ENCODE results near the gene MPP4. TPM values are rescaled to one million over a fixed set of nuclear protein-coding genes. Genes with fewer than 3 reads are reported as not detected.
"Not testable (repeated sequence)": the region's sequence is repeated elsewhere in the genome, so short reads cannot be mapped to it uniquely, and the experiment has no call there.

The MPP4 gene
- total RNA-seq, 3 donors from 2014 or later (not counting 1 experiment from before 2014, with no cell fraction given) = 0.15 to 0.45 TPM; not detected in 1

GRCh38 chr2:201673546-201673945 is 24.9 kb downstream of the MPP4 start:
- DNase-seq (no peak), ATAC-seq (no peak)
- TF ChIP-seq CTCF (IDR thresholded peaks at IDR 0.05) = no peak
- Histone ChIP-seq H3K36me3 (ENCODE audit: control insufficient read depth, insufficient read depth, low read length) (no peaks in the 10 kb centered on the region), H3K27ac (ENCODE audit: low read length) (no peak overlapping the region), H3K9me3 (ENCODE audit: control insufficient read depth, insufficient read depth, low read length) (no peaks in the 10 kb centered on the region), H3K4me1 (ENCODE audit: control insufficient read depth, insufficient read depth, low read length) (no peaks in the 10 kb centered on the region), H3K4me3 (ENCODE audit: low read length) (no peak overlapping the region), H3K27me3 (ENCODE audit: control insufficient read depth, insufficient read depth, low read length) (no peaks in the 10 kb centered on the region)
- no peaks in the 10 kb centered on the region for H3K9me3 Mint-ChIP-seq
- H3K4me3 Mint-ChIP-seq = no peak overlapping the region
- intact Hi-C loops (cut with micrococcal nuclease) = no loop called here
- no peaks in the 10 kb centered on the region for H3K4me1 Mint-ChIP-seq
- 86% methylated on average over 2 of the region's 2 CpGs for WGBS (ENCODE audit: insufficient coverage)
- no peaks in the 10 kb centered on the region for H3K36me3 Mint-ChIP-seq
- no peak overlapping the region for H3K27ac Mint-ChIP-seq
- H3K27me3 Mint-ChIP-seq (ENCODE audit: low read depth in 2 of 2) = peaks cover 0 to 3% of the 10 kb centered on the region in 2 donors

GRCh38 chr2:201671205-201671604 is 27.2 kb downstream of the MPP4 start:
- H3K27ac Mint-ChIP-seq; H3K4me1 ChIP-seq (ENCODE audit: control insufficient read depth, insufficient read depth, low read length); H3K4me3 Mint-ChIP-seq; intact Hi-C loops (cut with micrococcal nuclease); H3K4me3 ChIP-seq (ENCODE audit: low read length); H3K27ac ChIP-seq (ENCODE audit: low read length); H3K36me3 Mint-ChIP-seq; H3K27me3 Mint-ChIP-seq (ENCODE audit: low read depth in 2 of 2); DNase-seq; H3K4me1 Mint-ChIP-seq; H3K36me3 ChIP-seq (ENCODE audit: control insufficient read depth, insufficient read depth, low read length); H3K9me3 ChIP-seq (ENCODE audit: control insufficient read depth, insufficient read depth, low read length); H3K9me3 Mint-ChIP-seq; ATAC-seq; H3K27me3 ChIP-seq (ENCODE audit: control insufficient read depth, insufficient read depth, low read length): not testable (repeated sequence)
- WGBS (ENCODE audit: insufficient coverage) = 57% methylated on average over 3 of the region's 4 CpGs

- DNase-seq (no peak), ATAC-seq (no peak)
- Histone ChIP-seq H3K4me3 (ENCODE audit: low read length) (no peak overlapping the region), H3K27me3 (ENCODE audit: control insufficient read depth, insufficient read depth, low read length) (no peaks in the 10 kb centered on the region), H3K36me3 (ENCODE audit: control insufficient read depth, insufficient read depth, low read length) (no peaks in the 10 kb centered on the region), H3K4me1 (ENCODE audit: control insufficient read depth, insufficient read depth, low read length) (no peaks in the 10 kb centered on the region), H3K9me3 (ENCODE audit: control insufficient read depth, insufficient read depth, low read length) (no peaks in the 10 kb centered on the region), H3K27ac (ENCODE audit: low read length) (no peak overlapping the region)
- no peaks in the 10 kb centered on the region for H3K9me3 Mint-ChIP-seq
- no peaks in the 10 kb centered on the region for H3K36me3 Mint-ChIP-seq
- peaks cover 0 to 3% of the 10 kb centered on the region in 2 donors for H3K27me3 Mint-ChIP-seq (ENCODE audit: low read depth in 2 of 2)
- no peak overlapping the region for H3K27ac Mint-ChIP-seq
- intact Hi-C loops (cut with micrococcal nuclease) = no loop called here
- H3K4me3 Mint-ChIP-seq = no peak overlapping the region
- no CpG with 5 or more reads among the region's 1 CpG for WGBS (ENCODE audit: insufficient coverage)
- TF ChIP-seq CTCF (IDR thresholded peaks at IDR 0.05) = no peak
- no peaks in the 10 kb centered on the region for H3K4me1 Mint-ChIP-seq
Observed at GRCh38 chr2:201669865-201670264, 28.6 kb downstream of the MPP4 start.

GRCh38 chr2:201668402-201668910 is 30.0 kb downstream of the MPP4 start:
- no peak for TF ChIP-seq CTCF (IDR thresholded peaks at IDR 0.05)
- H3K36me3 ChIP-seq (ENCODE audit: control insufficient read depth, insufficient read depth, low read length) = no peaks in the 10 kb centered on the region
- DNase-seq (no peak), ATAC-seq (no peak)
- no peaks in the 10 kb centered on the region for H3K9me3 ChIP-seq (ENCODE audit: control insufficient read depth, insufficient read depth, low read length)
- WGBS (ENCODE audit: insufficient coverage) = 82% methylated on average over 3 of the region's 3 CpGs
- intact Hi-C loops (cut with micrococcal nuclease) = no loop called here
- no peaks in the 10 kb centered on the region for H3K27me3 ChIP-seq (ENCODE audit: control insufficient read depth, insufficient read depth, low read length)
- Mint-ChIP-seq H3K36me3 (no peaks in the 10 kb centered on the region), H3K9me3 (no peaks in the 10 kb centered on the region), H3K4me1 (no peaks in the 10 kb centered on the region), H3K27me3 (ENCODE audit: low read depth in 2 of 2) (peaks cover 0 to 7% of the 10 kb centered on the region in 2 donors), H3K4me3 (no peak overlapping the region), H3K27ac (no peak overlapping the region)
- no peak overlapping the region for H3K4me3 ChIP-seq (ENCODE audit: low read length)
- no peaks in the 10 kb centered on the region for H3K4me1 ChIP-seq (ENCODE audit: control insufficient read depth, insufficient read depth, low read length)
- H3K27ac ChIP-seq (ENCODE audit: low read length) = no peak overlapping the region
